ENCODE results near the gene CCDC187.

Gene CCDC187

GRCh38 chr9:136311051-136312008 lies 7.4 kb upstream of the CCDC187 start:
- peak; percentile 33 for DNase-seq (ENCODE audit: low read depth)

GRCh38 chr9:136310273-136311030 lies 6.6 kb upstream of the CCDC187 start:
- no peak for DNase-seq (ENCODE audit: low read depth)

DNA sequence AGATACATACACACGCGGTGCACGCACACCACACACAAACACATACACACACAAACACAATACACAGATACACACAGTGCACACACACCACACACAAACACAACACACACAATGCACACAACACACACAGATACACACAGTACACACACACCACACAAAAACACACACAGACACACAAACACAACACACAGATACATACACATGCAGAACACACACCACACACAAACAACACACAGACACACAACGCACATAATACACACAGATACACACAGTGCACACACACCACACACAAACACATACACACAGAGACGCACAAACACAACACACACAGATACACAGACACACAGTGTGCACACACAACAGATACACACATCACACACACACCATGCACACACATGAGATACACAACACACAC lies 5.9 kb upstream of the CCDC187 start:
- DNase-seq (ENCODE audit: low read depth) = no peak

DNA sequence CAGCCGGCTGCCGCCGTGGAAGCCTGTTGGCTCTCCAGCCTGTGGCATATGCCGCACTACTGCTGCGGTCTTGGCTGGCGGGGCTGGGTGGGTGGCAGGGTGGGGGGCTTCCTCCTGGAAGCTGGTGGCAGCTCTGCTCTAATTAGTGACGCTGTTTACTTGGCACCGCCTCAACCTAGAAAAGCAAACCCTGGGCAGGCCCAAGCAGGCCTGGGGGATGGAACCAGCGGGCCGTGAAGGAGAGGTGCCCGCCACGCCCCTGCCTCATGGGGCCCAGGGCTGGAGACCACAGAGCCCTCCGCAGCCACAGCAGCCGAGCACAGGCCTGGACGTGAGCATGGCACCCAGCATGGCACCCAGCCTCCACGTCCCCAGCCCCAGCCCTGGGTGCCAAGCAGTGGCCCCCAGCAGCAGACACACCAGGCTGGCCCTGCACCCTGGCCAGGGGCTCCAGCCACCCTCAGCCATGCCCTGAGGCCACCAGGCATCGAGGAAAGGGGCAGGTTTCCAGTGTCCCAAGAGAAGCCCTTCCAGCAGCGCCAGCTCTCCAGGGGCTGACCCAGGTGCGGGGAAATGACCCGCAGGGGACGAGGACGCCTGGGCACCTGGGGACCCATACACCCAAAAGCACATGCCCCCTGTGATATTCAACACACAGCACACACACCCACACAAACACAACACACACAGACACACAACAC lies 5.4 kb upstream of the CCDC187 start:
- DNase-seq (ENCODE audit: low read depth) = no peak

DNA sequence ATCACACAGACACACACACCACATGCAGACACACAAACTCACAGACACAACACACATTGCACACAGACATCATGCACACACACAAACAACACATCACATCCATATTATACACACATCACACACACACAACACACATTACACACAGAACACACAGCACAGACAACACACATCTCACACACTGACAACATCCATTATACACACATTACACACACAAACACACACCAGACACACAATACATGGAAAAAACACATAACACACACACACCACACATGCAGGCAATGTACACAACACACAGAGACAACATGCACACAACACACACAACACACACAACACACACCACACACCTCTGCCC lies 4.8 kb upstream of the CCDC187 start:
- no peak for DNase-seq (ENCODE audit: low read depth)

DNA sequence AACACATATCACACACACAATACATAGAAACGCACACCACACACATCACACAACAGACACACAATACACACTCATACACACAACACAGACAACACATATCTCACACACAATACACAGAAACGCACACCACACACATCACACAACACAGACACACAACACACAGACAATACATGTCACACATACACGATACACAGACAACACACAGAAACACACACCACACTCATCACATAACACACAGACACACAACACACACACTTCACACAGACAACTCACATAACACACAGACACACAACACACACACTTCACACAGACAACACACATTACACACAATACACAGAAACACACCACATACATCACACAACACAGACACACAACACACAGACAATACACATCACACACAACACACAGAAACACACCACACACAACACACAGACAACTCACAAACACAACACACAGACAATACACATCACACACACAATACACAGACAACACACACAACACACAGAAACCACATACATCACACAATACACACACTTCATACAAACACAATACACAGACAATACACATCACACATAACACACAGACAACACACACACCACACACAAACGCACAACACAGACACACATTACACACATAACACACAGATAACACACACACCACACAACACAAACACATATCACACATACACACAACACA lies 4.3 kb upstream of the CCDC187 start:
- no peak for DNase-seq (ENCODE audit: low read depth)

- no peak for DNase-seq (ENCODE audit: low read depth)
These were observed 3.4 kb upstream of the CCDC187 start for GRCh38 chr9:136307215-136307750.

DNA sequence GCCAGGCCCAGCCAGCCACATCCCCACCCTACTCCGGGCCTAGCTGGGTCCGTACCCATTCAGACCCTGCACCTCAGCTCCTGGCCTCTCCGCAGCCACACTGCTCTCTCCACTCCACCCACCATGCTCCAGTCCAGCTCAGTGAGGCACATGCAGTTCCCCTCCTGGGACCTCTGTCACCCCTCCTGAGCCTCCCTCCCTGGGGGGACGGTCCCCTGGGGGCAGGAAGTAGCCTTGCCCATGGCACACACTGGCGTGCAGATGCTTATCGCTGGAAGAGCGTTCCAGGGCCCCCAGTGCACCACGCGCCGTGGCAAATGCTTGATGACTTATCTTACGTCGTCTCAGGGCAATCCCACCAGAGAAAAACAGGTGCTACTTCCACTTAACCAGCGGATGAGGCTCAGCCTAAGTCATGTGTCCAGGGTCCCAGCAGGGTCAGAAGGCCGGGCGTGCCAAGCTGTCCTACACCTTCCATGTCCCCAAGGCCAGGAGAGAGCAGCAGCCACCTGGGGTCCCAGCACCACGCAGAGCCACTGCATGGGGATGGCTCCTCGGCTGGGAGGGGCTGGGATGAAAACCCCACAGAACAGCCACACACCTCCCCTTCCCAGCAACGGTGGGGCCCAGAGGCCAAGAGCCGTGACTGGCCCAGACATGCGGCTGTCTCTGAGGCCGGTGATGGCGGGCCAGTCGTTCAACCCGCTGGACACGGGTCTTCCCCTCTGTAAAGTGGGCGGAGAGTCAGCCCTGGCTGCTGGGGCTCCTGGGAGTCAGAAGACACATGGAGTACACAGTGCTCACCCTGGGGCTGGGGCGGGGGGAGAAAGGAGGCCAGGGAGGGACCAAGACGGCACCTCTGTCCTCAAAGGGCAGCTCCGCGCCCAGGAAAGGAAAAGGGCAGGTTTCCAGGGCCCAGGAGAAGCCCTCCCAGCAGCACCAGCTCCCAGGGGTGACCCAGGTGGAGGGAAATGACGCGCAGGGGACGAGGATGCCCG lies 2.6 kb upstream of the CCDC187 start:
- DNase-seq (ENCODE audit: low read depth) = peak; percentile 43

- no peak for DNase-seq (ENCODE audit: low read depth)
These were observed 1.9 kb upstream of the CCDC187 start for GRCh38 chr9:136305804-136306203.

DNA sequence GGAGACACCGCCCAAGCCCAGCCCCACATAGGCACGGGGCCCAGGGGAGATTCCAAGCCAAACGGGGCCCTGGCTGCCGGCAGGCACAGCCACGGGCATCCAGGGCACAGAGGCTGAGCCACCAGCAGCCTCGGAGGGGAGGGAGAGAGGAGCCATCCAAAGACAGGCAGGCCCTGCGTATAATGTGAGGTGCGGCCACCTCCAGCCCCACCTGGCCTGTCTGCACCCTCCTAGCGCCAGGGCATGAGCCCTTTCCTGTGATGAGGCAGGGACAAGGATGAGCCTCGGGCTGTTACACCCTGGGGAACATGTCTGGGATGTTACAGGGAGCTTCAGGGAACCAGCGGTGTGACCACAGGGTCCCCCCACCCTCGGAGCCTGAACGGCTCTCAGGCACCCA lies 1.1 kb upstream of the CCDC187 start:
- no peak for DNase-seq (ENCODE audit: low read depth)

DNA sequence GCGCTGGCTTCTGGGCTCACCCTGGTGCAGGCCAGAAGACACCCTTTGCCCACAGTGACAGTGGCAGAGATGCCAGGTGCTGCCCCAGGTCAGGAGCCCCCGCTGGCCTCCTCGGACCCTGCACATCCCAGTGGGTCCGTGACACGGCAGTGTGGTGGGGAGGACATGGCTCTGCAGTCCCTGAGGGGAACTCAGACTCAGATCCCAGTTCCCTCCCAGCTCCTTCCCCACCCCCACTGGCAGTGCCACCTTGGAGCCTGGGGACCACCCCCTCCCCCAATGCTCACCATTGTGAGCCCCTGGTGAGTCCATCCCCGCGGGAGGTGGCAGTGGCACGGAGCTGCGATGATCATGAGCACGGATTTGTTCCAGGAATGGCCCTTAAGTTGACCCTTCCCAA lies 562 bp upstream of the CCDC187 start:
- DNase-seq (ENCODE audit: low read depth) = no peak

GRCh38 chr9:136303066-136303824 lies 649 bp downstream of the CCDC187 start:
- no peak for DNase-seq (ENCODE audit: low read depth)

DNA sequence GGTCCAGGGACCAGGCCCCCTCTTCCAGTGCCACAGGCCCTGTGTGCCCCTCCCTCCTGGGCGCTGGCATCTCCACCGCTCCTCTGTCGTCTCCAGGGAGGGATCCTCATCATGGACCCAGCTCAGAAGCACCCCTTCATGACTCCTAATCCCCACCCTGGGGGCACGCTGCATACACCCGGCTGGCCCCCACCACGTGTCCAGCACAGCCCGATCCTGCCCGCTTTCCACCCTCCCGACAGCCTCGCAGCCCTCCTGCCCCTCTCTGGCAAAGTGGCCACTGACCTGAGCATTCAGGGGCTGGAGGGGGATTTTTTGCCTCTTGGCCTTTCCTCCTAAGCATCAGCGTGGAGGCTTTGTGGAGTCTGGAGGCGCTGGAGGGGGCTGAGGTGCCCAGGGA lies 1.4 kb downstream of the CCDC187 start:
- DNase-seq (ENCODE audit: low read depth) = no peak

- no peak for DNase-seq (ENCODE audit: low read depth)
These were observed 3.0 kb downstream of the CCDC187 start for GRCh38 chr9:136300866-136301265.

GRCh38 chr9:136300016-136300545 lies 3.8 kb downstream of the CCDC187 start:
- no peak for DNase-seq (ENCODE audit: low read depth)

DNA sequence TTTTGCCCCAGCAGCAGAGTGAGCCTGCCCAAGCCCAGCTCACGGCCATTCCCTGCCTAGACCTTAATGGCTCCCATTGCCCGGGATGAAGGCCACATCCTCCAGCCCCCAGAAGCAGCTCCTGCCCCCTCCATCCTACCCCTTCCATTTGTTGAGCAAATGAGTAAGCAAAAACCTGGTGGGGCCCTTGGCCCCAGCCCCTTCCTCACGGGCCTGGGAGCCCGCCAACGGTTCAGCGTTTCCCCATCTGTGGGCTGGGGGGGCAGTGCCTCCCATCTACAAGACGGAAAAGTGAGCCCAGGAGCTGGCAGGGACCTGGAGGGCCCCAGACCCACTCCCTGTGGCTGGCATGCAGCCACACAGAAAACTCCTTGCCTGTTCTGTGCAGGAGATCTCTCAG lies 4.4 kb downstream of the CCDC187 start:
- DNase-seq (ENCODE audit: low read depth) = no peak

DNA sequence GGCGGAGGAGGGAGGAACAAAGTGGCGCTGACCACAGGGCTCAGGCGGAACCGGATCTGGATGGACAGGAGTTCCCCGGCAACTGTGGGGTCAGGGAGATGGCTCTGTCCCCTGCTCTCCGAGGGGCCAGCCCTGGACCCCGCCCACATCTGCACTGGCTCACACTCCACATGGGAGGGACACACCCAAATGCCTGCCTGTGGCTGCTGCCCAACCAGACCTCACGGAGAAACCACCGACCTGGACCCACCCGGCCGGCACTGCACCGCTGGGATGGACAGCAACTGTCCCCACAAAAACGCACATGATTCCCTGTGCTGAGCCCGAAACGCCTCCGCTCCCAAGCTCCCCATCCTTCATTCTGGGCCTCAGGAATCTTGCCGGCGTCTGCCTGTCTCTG lies 4.8 kb downstream of the CCDC187 start:
- no peak for DNase-seq (ENCODE audit: low read depth)

GRCh38 chr9:136297766-136298735 lies 5.8 kb downstream of the CCDC187 start:
- no peak for DNase-seq (ENCODE audit: low read depth)

Measured in ELR (cell line).